Motor neuron (in vitro differentiated cells): ENCODE results near the gene ACP2. TPM values are rescaled to one million over a fixed set of nuclear protein-coding genes. Genes with fewer than 3 reads are reported as not detected.
"Not testable (repeated sequence)": the region's sequence is repeated elsewhere in the genome, so short reads cannot be mapped to it uniquely, and the experiment has no call there.

Experiments used
- ATAC-seq, 8 experiments: fragments of 200-7000 bp; cut with Tn5 transposase; replicated peaks in 6 of 8; 2 replicates each; pipeline ENCODE4 v1.8.0; 2021; ENCODE audit warnings: mild to moderate bottlenecking in 8 of 8, moderate library complexity in 8 of 8
- H3K27ac ChIP-seq, 2 donors: fragments of 250-450 bp; sonication (Bioruptor Pico); 2 replicates each; pipeline ENCODE4 v1.9.0; 2021; ENCODE audit warnings: antibody characterized with exemption in 2 of 2, mild to moderate bottlenecking in 2 of 2, moderate library complexity in 1 of 2
- H3K4me1 ChIP-seq, 2 donors: fragments of 250-450 bp; sonication (Bioruptor Pico); replicated peaks in 1 of 2; 2 replicates each; pipeline ENCODE4 v1.6.1; 2021; ENCODE audit warnings: antibody characterized with exemption in 2 of 2, mild to moderate bottlenecking in 2 of 2, moderate library complexity in 1 of 2
- H3K4me3 ChIP-seq, 5 donors: fragments of 250-450 bp; sonication (Bioruptor Pico); 2 replicates each; pipeline ENCODE4 v1.9.0; 2021; ENCODE audit warnings: antibody characterized with exemption in 5 of 5, mild to moderate bottlenecking in 5 of 5, moderate library complexity in 4 of 5
- WGBS, 10 experiments: fragments of 450-650 bp; shearing (Covaris generic); methylation state at CpG; one replicate each; pipeline ENCODE4 v1.0.0; 2022; 5-methylcytosine and 5-hydroxymethylcytosine counted together
- in situ Hi-C, 9 experiments: fragments of 400-800 bp; cut with MboI; loops; one replicate each; pipeline ENCODE4 v1.15.0; 2021; ENCODE audit warnings: low sequenced_read_pairs in 9 of 9, low pct_unique_long_range_greater_than_20kb in 2 of 9; ENCODE audit not compliant: unreplicated experiment in 9 of 9
- total RNA-seq, 8 experiments: library from RNA; unstranded; fragments of 300-600 nt; gene quantifications; 2 replicates each; pipeline versions ENCODE4 v1.2.3 to v1.2.4, GENCODE V29; 2022

The ACP2 gene
- total RNA-seq, 8 experiments from 2014 or later, result 23.3 to 66.7 (median 33.8) TPM

DNA sequence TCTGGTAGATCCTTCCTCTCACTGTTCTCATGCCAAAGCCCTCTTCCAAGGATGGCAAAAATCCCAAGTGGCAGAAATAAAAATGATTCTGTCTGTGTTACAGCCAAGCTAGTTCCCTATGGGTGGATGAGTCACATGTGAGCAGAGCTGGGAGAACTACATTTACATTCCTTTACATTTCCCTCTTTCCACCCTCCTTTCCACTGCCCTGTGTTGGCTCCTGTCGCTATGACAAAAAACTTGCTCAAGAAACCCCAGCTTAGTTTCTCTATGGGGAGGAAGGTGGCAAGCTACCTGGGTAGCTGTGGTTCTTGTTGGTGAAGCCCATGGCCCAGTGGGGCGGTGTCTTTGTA lies 44.0 kb downstream of the ACP2 start:
- Histone ChIP-seq H3K4me1 (peaks cover 5% of the 10 kb centered on the region in 2 donors), H3K27ac (no peak overlapping the region), H3K4me3 (no peak overlapping the region)
- 0 to 67% (median 33%) methylated on average over 1 to 2 of the region's 2 CpGs; no CpG with 5 or more reads in 3 of the 10 experiments for WGBS, 10 experiments
- in situ Hi-C loops, result no loop called here
- ATAC-seq, result peak in 7 of 8 experiments; percentile 51 to 100 (median 82)

DNA sequence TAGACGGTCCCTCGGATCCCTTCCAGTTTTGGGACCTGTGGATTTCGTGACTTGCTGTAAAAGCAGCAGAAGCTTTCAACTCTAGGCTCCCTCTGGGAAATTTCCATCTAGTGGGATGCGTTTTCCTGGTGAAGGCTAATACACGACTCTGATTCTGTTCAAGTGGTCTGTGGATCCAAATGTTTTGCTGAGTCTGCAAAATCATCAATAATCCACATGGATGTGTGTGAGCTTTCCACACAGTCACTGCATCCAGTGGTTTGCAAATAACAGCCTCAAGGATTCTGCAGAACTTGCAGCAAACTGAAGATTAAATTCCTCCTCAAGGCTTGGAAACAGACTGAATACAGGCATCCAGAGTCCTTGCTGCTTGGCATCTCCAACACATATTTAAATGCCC lies 46.0 kb downstream of the ACP2 start:
- Histone ChIP-seq H3K27ac (no peak overlapping the region), H3K4me3 (no peak overlapping the region), H3K4me1 (peaks cover 5% of the 10 kb centered on the region in 2 donors)
- no peak for ATAC-seq
- 56 to 100% (median 84%) methylated on average over 1 to 5 of the region's 5 CpGs for WGBS, 10 experiments
- in situ Hi-C loops, result no loop called here

DNA sequence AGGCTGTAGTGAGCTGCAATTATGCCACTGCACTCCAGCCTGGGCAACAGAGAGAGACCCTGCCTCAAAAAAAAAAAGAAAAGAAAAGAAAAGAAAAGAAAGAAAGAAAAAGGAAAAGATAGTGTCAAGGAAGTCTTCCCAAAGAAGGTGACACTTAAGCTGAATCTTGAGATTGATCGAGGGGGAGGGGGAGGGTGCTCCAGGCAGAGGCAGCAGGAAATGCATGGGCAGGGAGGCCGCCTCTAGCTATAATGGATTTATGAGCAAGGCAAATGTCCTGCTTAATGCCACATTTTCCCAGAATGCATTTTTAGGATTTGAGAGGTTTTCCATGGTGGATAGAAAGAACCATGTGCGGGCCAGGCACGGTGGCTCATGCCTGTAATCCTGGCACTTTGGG lies 47.6 kb downstream of the ACP2 start:
- no peak for ATAC-seq
- in situ Hi-C loops, result no loop called here
- Histone ChIP-seq H3K4me3 (no peak overlapping the region), H3K4me1 (peaks cover 5% of the 10 kb centered on the region in 2 donors), H3K27ac (no peak overlapping the region)
- WGBS, 10 experiments, result 21 to 100% (median 83%) methylated on average over 2 to 4 of the region's 4 CpGs; no CpG with 5 or more reads in 2 of the 10 experiments

DNA sequence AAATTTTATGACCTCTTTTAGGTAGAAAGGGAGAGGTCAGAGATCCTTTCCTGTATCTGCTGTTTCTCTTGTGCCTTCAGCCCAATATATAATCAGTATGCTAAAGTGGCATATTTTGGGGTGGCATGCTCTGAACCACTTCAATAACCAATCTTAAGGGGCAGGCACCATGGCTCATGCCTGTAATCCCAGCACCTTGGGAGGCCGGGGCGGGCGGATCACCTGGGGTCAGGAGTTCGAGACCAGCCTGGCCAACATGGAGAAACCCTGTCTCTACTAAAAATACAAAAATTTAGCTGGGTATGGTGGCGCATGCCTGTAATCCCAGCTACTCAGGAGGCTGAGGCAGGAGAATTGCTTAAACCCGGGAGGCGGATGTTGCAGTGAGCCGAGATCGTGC lies 50.5 kb downstream of the ACP2 start:
- H3K27ac ChIP-seq, H3K4me3 ChIP-seq, ATAC-seq, in situ Hi-C loops, H3K4me1 ChIP-seq: not testable (repeated sequence)
- 60 to 100% (median 93%) methylated on average over 1 to 6 of the region's 9 CpGs; no CpG with 5 or more reads in 3 of the 10 experiments for WGBS, 10 experiments

DNA sequence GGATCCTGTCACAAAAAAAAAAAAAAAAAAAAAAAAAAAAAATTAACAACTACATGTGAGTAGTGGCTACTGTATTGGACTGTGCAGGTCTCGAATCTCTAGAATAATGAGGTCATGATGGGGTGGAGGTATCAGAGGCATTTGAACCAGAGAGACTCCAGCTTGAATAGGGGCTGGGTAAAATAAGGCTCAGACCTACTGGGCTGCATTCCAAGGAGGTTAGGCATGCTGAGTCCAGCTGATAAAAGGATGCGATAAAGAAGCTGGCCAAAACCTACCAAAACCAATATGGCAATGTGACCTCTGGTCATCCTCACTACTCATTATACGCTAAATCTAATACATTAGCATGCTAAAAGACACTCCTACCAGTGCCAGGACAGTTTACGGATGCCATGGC lies 56.5 kb downstream of the ACP2 start:
- Histone ChIP-seq H3K27ac (no peak overlapping the region), H3K4me1 (peaks cover 2 to 17% of the 10 kb centered on the region in 2 donors), H3K4me3 (no peak overlapping the region)
- 21 to 100% (median 70%) methylated on average over 1 to 3 of the region's 4 CpGs for WGBS, 10 experiments
- ATAC-seq, result peak in 3 of 8 experiments; percentile 10 to 24 (median 11)
- in situ Hi-C loops, result no loop called here

DNA sequence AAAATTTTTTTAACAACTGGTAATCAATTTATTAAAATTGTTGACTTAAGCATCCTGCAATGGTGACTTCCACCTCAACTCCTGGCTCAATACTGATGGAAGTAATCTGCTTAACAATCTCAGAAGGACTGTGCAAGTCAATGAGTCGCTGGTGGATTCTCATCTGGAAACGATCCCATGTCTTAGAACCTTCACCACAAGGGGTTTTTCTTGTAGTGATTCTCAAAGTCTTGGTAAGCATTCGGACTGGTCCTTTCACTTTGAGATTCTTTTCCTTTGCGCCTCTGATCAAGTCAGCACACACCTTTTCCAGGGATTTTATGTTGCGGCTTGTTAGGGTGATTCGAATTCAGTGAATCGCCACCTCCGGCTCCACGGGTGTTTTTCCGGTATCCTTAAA lies 57.5 kb downstream of the ACP2 start:
- in situ Hi-C loops, H3K27ac ChIP-seq, H3K4me3 ChIP-seq, ATAC-seq: not testable (repeated sequence)
- peaks cover 2 to 17% of the 10 kb centered on the region in 2 donors for H3K4me1 ChIP-seq
- 0 to 100% (median 74%) methylated on average over 2 to 9 of the region's 10 CpGs; no CpG with 5 or more reads in 3 of the 10 experiments for WGBS, 10 experiments

Other genes with a start within 250 kb of the ACP2 start
- 100 to 1,000 TPM in 1 of 8 experiments, 10 to 100 TPM in 7; 51.8 to 114 (median 66.5) TPM for gene ARFGAP2, start 71.9 kb downstream of the ACP2 start, total RNA-seq
- gene PACSIN3, start 62.4 kb downstream of the ACP2 start, total RNA-seq, result 10 to 100 TPM in 4 of 8 experiments, 1 to 10 TPM in 4; 1.2 to 89.4 (median 9.9) TPM
- gene DDB2, start 33.8 kb downstream of the ACP2 start, total RNA-seq, result 100 to 1,000 TPM in 1 of 8 experiments, 10 to 100 TPM in 7; 18.3 to 139 (median 22.8) TPM
- 10 to 100 TPM in 7 of 8 experiments, 1 to 10 TPM in 1; 9.7 to 40.7 (median 15.4) TPM for gene NR1H3, start 9.2 kb upstream of the ACP2 start, total RNA-seq
- gene MADD, start 21.3 kb upstream of the ACP2 start, total RNA-seq, result 10 to 100 TPM; 19.5 to 55.7 (median 41.8) TPM
- gene MYBPC3, start 103.9 kb upstream of the ACP2 start, total RNA-seq, result under 1 TPM in 3 of 8 experiments, not detected in 5; 0.04 to 0.09 (median 0.05) TPM
- under 1 TPM in 6 of 8 experiments, not detected in 2; 0.18 to 0.85 (median 0.44) TPM for gene SPI1, start 129.7 kb upstream of the ACP2 start, total RNA-seq
- 10 to 100 TPM; 13.8 to 31.6 (median 20.9) TPM for gene SLC39A13, start 159.8 kb upstream of the ACP2 start, total RNA-seq
- 100 to 1,000 TPM; 106 to 245 (median 159) TPM for gene PSMC3, start 177.6 kb upstream of the ACP2 start, total RNA-seq
- gene RAPSN, start 200.3 kb upstream of the ACP2 start, total RNA-seq, result 1 to 10 TPM in 3 of 8 experiments, under 1 TPM in 3, not detected in 2; 0.14 to 2.2 (median 0.75) TPM